HEK293 (cell line): ENCODE data around the gene NME8.
A peak's percentile ranks its signal among the peaks of the same experiment; 100 is the strongest.

Source experiments
- CTCF ChIA-PET: fragments of 350-600 bp; formaldehyde crosslinking; extraction: SDS; loops from one replicate; lab custom pipeline; 2021; ENCODE audit warnings: antibody characterized with exemption; lab: Yijun Ruan, JAX
- POLR2A ChIA-PET: fragments of 300-600 bp; formaldehyde crosslinking; extraction: SDS; loops from one replicate; lab custom pipeline; 2020; ENCODE audit warnings: antibody characterized with exemption, inconsistent platforms; lab: Yijun Ruan, JAX
- H3K27ac ChIP-seq: fragments of 200-500 bp; sonication (Bioruptor generic); 2 replicates; pipeline ENCODE4 v1.5.1; 2014; ENCODE audit warnings: low read depth, low read length, control low read depth, inconsistent platforms; ENCODE audit errors: extremely low read depth
- H3K36me3 ChIP-seq, 2 experiments: fragments of 200-500 bp in 1 of 2; sonication (Bioruptor generic) in 1 of 2; 1 replicate in 1 of 2; 2 replicates in 1 of 2; pipeline ENCODE4 v1.5.1; 2014 to 2017; ENCODE audit warnings: inconsistent platforms in 2 of 2, low read length in 2 of 2; ENCODE audit not compliant: control insufficient read depth in 2 of 2, insufficient read depth in 1 of 2
- H3K4me1 ChIP-seq: fragments of 200-500 bp; sonication (Bioruptor generic); 2 replicates; pipeline ENCODE4 v1.5.1; 2014; ENCODE audit warnings: mild to moderate bottlenecking, low read length, inconsistent platforms; ENCODE audit not compliant: control insufficient read depth, insufficient read depth
- H3K4me3 ChIP-seq: 2 replicates; pipeline ENCODE4 v1.5.1; 2011; ENCODE audit warnings: low read depth, mild to moderate bottlenecking, control low read depth, low read length, moderate library complexity
- H3K9me3 ChIP-seq: fragments of 200-500 bp; sonication (Bioruptor generic); 2 replicates; pipeline ENCODE4 v1.5.1; 2014; ENCODE audit warnings: low read depth, low read length, inconsistent platforms; ENCODE audit not compliant: control insufficient read depth, insufficient read depth
- CTCF ChIP-seq: fragments of 450-650 bp; formaldehyde crosslinking; IDR thresholded peaks from 2 replicates; pipeline ENCODE4 v1.5.1; 2016; ENCODE audit warnings: missing biosample characterization, missing genetic modification characterization
- FEZF1 ChIP-seq: fragments of 450-650 bp; formaldehyde crosslinking; IDR thresholded peaks from 2 replicates; pipeline ENCODE4 v1.5.1; 2016; ENCODE audit warnings: missing biosample characterization, missing genetic modification characterization
- KLF1 ChIP-seq: fragments of 450-650 bp; formaldehyde crosslinking; IDR thresholded peaks from 2 replicates; pipeline ENCODE4 v1.5.1; 2016; ENCODE audit warnings: missing biosample characterization, missing genetic modification characterization
- KLF7 ChIP-seq: fragments of 450-650 bp; formaldehyde crosslinking; IDR thresholded peaks from 2 replicates; pipeline ENCODE4 v1.5.1; 2016; ENCODE audit warnings: missing biosample characterization, missing genetic modification characterization, borderline replicate concordance
- OVOL3 ChIP-seq: fragments of 450-650 bp; formaldehyde crosslinking; IDR thresholded peaks from 2 replicates; pipeline ENCODE4 v1.5.1; 2016; ENCODE audit warnings: missing biosample characterization, missing genetic modification characterization
- PRDM1 ChIP-seq: fragments of 450-650 bp; formaldehyde crosslinking; IDR thresholded peaks from 2 replicates; pipeline ENCODE4; 2016; ENCODE audit warnings: missing biosample characterization, missing genetic modification characterization
- YY2 ChIP-seq: fragments of 450-650 bp; formaldehyde crosslinking; IDR thresholded peaks from 2 replicates; pipeline ENCODE4 v1.5.1; 2016; ENCODE audit warnings: missing biosample characterization, missing genetic modification characterization
- ZBTB21 ChIP-seq: fragments of 450-650 bp; formaldehyde crosslinking; IDR thresholded peaks from 2 replicates; pipeline ENCODE4 v1.5.1; 2017; ENCODE audit warnings: missing biosample characterization, missing genetic modification characterization
- ZEB2 ChIP-seq: fragments of 450-650 bp; formaldehyde crosslinking; IDR thresholded peaks from 2 replicates; pipeline ENCODE4 v1.5.1; 2016; ENCODE audit warnings: missing biosample characterization, missing genetic modification characterization
- ZNF121 ChIP-seq: fragments of 450-650 bp; formaldehyde crosslinking; IDR thresholded peaks from 2 replicates; pipeline ENCODE4 v1.5.1; 2016; ENCODE audit warnings: missing biosample characterization, missing genetic modification characterization
- ZNF175 ChIP-seq: fragments of 450-650 bp; formaldehyde crosslinking; IDR thresholded peaks from 2 replicates; pipeline ENCODE4 v1.5.1; 2016; ENCODE audit warnings: missing biosample characterization, missing genetic modification characterization
- ZNF19 ChIP-seq: fragments of 450-650 bp; formaldehyde crosslinking; IDR thresholded peaks from 2 replicates; pipeline ENCODE4; 2016; ENCODE audit warnings: missing biosample characterization, missing genetic modification characterization, low read depth
- ZNF266 ChIP-seq: fragments of 450-650 bp; formaldehyde crosslinking; IDR thresholded peaks from 2 replicates; pipeline ENCODE4 v1.5.1; 2016; ENCODE audit warnings: missing biosample characterization, missing genetic modification characterization, low read depth
- ZNF513 ChIP-seq: fragments of 450-650 bp; IDR thresholded peaks from 2 replicates; pipeline ENCODE4 v1.5.1; 2018; ENCODE audit warnings: missing biosample characterization, missing genetic modification characterization
- ZNF548 ChIP-seq: fragments of 450-650 bp; formaldehyde crosslinking; IDR thresholded peaks from 2 replicates; pipeline ENCODE4 v1.5.1; 2016; ENCODE audit warnings: missing biosample characterization, missing genetic modification characterization
- ZNF558 ChIP-seq: fragments of 450-650 bp; formaldehyde crosslinking; IDR thresholded peaks from 2 replicates; pipeline ENCODE4 v1.5.1; 2016; ENCODE audit warnings: missing biosample characterization, missing genetic modification characterization
- ZNF600 ChIP-seq: fragments of 450-650 bp; formaldehyde crosslinking; IDR thresholded peaks from 2 replicates; pipeline ENCODE4 v1.5.1; 2016; ENCODE audit warnings: missing biosample characterization, missing genetic modification characterization
- ZNF654 ChIP-seq: fragments of 450-650 bp; formaldehyde crosslinking; IDR thresholded peaks from 2 replicates; pipeline ENCODE4 v1.5.1; 2016; ENCODE audit warnings: low read depth, missing biosample characterization, missing genetic modification characterization
- TF ChIP-seq, protein P1 (sequence below): fragments of 450-650 bp; formaldehyde crosslinking; IDR thresholded peaks from 2 replicates; pipeline ENCODE4 v1.5.1; 2016; ENCODE audit warnings: missing biosample characterization, missing genetic modification characterization
- TF ChIP-seq, protein P2 (sequence below): fragments of 450-650 bp; formaldehyde crosslinking; IDR thresholded peaks from 2 replicates; pipeline ENCODE4 v1.5.1; 2016; ENCODE audit warnings: missing biosample characterization, missing genetic modification characterization

NME8 gene

DNA sequence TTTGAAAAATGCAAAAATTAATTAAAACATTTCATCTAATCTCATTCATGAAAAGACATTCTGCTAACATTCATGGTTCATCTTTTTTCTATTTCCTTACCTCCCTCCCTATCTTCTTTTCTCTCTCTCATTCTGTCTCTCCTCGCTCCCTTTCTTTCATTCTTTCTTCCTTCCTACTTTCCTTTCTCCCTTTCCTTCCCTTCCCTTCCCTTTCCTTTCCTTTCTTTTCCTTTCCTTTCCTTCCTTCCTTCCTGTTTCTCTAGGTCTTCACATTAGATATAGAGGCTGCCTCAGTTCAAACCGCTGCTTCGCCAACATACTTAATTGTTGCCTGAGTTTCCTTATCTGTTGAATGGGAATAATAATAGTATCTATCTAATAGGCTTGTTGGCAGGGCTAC, 46.3 kb downstream of the NME8 start:
- Histone ChIP-seq H3K9me3 (no peaks in the 10 kb centered on the region), H3K36me3 (no peaks in the 10 kb centered on the region), H3K4me1 (no peaks in the 10 kb centered on the region), H3K4me3 (no peak overlapping the region), H3K27ac (no peak overlapping the region)
- ChIA-PET CTCF (interaction anchor here (0.8 to 0.9 kb wide), 2 partner anchors 321 to 475 kb away, joined by 3 to 6 read pairs; no protein-coding TSS in a partner anchor), POLR2A (no interaction called here)
- TF ChIP-seq PRDM1 (peak; percentile 92), KLF7 (tag by site-specific recombination) (no peak)

- Histone ChIP-seq H3K4me3 (no peak overlapping the region), H3K36me3 (no peaks in the 10 kb centered on the region), H3K4me1 (no peaks in the 10 kb centered on the region), H3K27ac (no peak overlapping the region), H3K9me3 (no peaks in the 10 kb centered on the region)
- ChIA-PET POLR2A (no interaction called here), CTCF (interaction anchor here (0.9 to 3.0 kb wide), 6 partner anchors 8 to 441 kb away, joined by 3 to 8 read pairs (median 5); no protein-coding TSS in a partner anchor)
- TF ChIP-seq OVOL3 = no peak
- TF ChIP-seq ZBTB21 (tag by site-specific recombination) = no peak
- no peak for TF ChIP-seq YY2 (tag by site-specific recombination)
- TF ChIP-seq ZNF558 (tag by site-specific recombination) = no peak
- TF ChIP-seq FEZF1 (tag by site-specific recombination) = no peak
- TF ChIP-seq ZNF600 (tag by site-specific recombination) = no peak
- TF ChIP-seq KLF1 (tag by site-specific recombination) = no peak
- no peak for TF ChIP-seq ZNF266 (tag by site-specific recombination)
- TF ChIP-seq ZNF513 (tag by site-specific recombination) = no peak
- TF ChIP-seq, protein P1, sequence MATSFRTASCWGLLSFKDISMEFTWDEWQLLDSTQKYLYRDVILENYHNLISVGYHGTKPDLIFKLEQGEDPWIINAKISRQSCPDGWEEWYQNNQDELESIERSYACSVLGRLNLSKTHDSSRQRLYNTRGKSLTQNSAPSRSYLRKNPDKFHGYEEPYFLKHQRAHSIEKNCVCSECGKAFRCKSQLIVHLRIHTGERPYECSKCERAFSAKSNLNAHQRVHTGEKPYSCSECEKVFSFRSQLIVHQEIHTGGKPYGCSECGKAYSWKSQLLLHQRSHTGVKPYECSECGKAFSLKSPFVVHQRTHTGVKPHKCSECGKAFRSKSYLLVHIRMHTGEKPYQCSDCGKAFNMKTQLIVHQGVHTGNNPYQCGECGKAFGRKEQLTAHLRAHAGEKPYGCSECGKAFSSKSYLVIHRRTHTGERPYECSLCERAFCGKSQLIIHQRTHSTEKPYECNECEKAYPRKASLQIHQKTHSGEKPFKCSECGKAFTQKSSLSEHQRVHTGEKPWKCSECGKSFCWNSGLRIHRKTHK (tag by site-specific recombination) = no peak
- TF ChIP-seq ZNF121 = no peak
- no peak for TF ChIP-seq ZNF19
- TF ChIP-seq ZNF548 (tag by site-specific recombination) = no peak
- no peak for TF ChIP-seq ZNF175 (tag by site-specific recombination)
Measured at GRCh38 chr7:37899712-37900247, 51.4 kb downstream of the NME8 start.

DNA sequence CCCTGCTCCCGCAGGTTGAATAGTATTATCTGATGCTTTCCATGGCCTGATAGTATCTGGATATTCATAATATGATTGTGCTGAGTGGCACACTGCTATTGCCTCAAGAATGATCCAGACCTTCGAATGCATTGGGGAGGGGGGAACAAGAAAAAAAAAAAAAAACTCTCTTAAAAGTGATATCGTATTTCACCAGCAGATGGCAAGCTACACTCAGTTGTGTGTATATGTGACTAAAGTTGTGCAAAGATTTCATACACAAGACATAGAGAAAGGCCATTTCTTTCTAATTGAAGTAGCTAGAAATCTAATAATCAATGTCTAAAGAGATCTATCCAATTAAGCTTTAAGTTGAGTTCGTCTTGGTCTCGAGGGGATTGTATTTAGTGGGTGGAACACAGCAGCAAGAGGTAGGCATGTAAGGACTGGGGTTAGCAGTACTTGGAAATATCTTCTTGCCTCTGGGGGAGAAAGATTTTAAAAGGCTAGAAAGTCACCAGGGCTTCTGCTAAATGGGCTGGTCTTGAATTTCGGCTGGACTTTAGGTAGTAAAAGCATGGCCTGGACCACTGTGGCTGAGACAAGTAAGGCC, 52.9 kb downstream of the NME8 start:
- H3K9me3 ChIP-seq = no peaks in the 10 kb centered on the region
- ChIA-PET CTCF (interaction anchor here (0.6 to 3.3 kb wide), 46 partner anchors 8 to 498 kb away, joined by 3 to 30 read pairs (median 4); partner anchors contain the start of gene SFRP4), POLR2A (no interaction called here)
- no peak overlapping the region for H3K27ac ChIP-seq
- TF ChIP-seq PRDM1 (peak; percentile 41; the same call in 1 of the 2 replicates), ZNF654 (tag by site-specific recombination) (peak; percentile 78), CTCF (peak; percentile 44; the same call in 1 of the 2 replicates), ZEB2 (tag by site-specific recombination) (no peak)
- TF ChIP-seq, protein P2, sequence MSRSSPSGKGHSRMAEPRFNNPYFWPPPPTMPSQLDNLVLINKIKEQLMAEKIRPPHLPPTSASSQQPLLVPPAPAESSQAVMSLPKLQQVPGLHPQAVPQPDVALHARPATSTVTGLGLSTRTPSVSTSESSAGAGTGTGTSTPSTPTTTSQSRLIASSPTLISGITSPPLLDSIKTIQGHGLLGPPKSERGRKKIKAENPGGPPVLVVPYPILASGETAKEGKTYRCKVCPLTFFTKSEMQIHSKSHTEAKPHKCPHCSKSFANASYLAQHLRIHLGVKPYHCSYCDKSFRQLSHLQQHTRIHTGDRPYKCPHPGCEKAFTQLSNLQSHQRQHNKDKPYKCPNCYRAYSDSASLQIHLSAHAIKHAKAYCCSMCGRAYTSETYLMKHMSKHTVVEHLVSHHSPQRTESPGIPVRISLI (tag by site-specific recombination) = 0 out of 2 replicates have a peak, but pooled peaks have one; percentile 26
- H3K36me3 ChIP-seq = no peaks in the 10 kb centered on the region
- no peak overlapping the region for H3K4me3 ChIP-seq
- no peaks in the 10 kb centered on the region for H3K4me1 ChIP-seq
